ENCODE results near the gene P2RY6.

P2RY6 gene

GRCh38 chr11:73281796-73282660 is 9.9 kb downstream of the P2RY6 start:
- no peak for FAIRE-seq

GRCh38 chr11:73283276-73284000 is 11.3 kb downstream of the P2RY6 start:
- FAIRE-seq, result no peak

- no peak for FAIRE-seq
These were observed 12.0 kb downstream of the P2RY6 start for GRCh38 chr11:73284106-73284505.

GRCh38 chr11:73285721-73286120 is 13.6 kb downstream of the P2RY6 start:
- no peak for FAIRE-seq

- no peak for FAIRE-seq
These were observed 14.2 kb downstream of the P2RY6 start for GRCh38 chr11:73286240-73286810.

- no peak for FAIRE-seq
These were observed 15.4 kb downstream of the P2RY6 start for GRCh38 chr11:73287400-73288101.

GRCh38 chr11:73288192-73288872 is 16.2 kb downstream of the P2RY6 start:
- FAIRE-seq, result no peak

GRCh38 chr11:73288873-73289707 is 17.0 kb downstream of the P2RY6 start:
- FAIRE-seq, result no peak

GRCh38 chr11:73290536-73290935 is 18.4 kb downstream of the P2RY6 start:
- FAIRE-seq, result no peak

GRCh38 chr11:73291196-73291595 is 19.1 kb downstream of the P2RY6 start:
- FAIRE-seq, result no peak

- no peak for FAIRE-seq
These were observed 19.8 kb downstream of the P2RY6 start for GRCh38 chr11:73291781-73292524.

- no peak for FAIRE-seq
These were observed 20.4 kb downstream of the P2RY6 start for GRCh38 chr11:73292525-73292894.

- no peak for FAIRE-seq
These were observed 21.3 kb downstream of the P2RY6 start for GRCh38 chr11:73293356-73293936.

- no peak for FAIRE-seq
These were observed 22.5 kb downstream of the P2RY6 start for GRCh38 chr11:73294604-73295003.

GRCh38 chr11:73295241-73295995 is 23.3 kb downstream of the P2RY6 start:
- no peak for FAIRE-seq

GRCh38 chr11:73295996-73296318 is 23.8 kb downstream of the P2RY6 start:
- no peak for FAIRE-seq

- FAIRE-seq, result no peak
These were observed 24.5 kb downstream of the P2RY6 start for GRCh38 chr11:73296501-73297230.

GRCh38 chr11:73297231-73297590 is 25.1 kb downstream of the P2RY6 start:
- no peak for FAIRE-seq

- FAIRE-seq, result no peak
These were observed 25.6 kb downstream of the P2RY6 start for GRCh38 chr11:73297702-73298101.

Measured in A204.1 (cell line).